CD14-positive monocyte (primary cell): ENCODE results near the gene HNRNPA2B1. TPM values are rescaled to one million over a fixed set of nuclear protein-coding genes. Genes with fewer than 3 reads are reported as not detected.
"Not testable (repeated sequence)": the region's sequence is repeated elsewhere in the genome, so short reads cannot be mapped to it uniquely, and the experiment has no call there.

Experiments
- DNase-seq, 3 donors: peaks; one replicate each; pipeline ENCODE4 v3.0.0-alpha.2; 2011 to 2022
- H2AFZ ChIP-seq: 2 replicates; pipeline ENCODE4 v1.6.0; 2012; ENCODE audit warnings: mild to moderate bottlenecking, low read depth, low read length, inconsistent platforms; ENCODE audit not compliant: insufficient read depth, poor library complexity, severe bottlenecking
- H3K27ac ChIP-seq, 2 donors: 1 replicate in 1 of 2; 2 replicates in 1 of 2; pipeline ENCODE4 v1.5.1; 2012 to 2013; ENCODE audit warnings: low read length in 2 of 2, control low read depth in 1 of 2, inconsistent platforms in 1 of 2, low read depth in 1 of 2, mild to moderate bottlenecking in 1 of 2
- H3K27me3 ChIP-seq, 2 donors: one replicate each; pipeline versions ENCODE4 v1.6.0 to v1.6.1; 2011 to 2013; ENCODE audit warnings: low read length in 2 of 2; ENCODE audit not compliant: control insufficient read depth in 2 of 2, insufficient read depth in 2 of 2
- H3K36me3 ChIP-seq, 2 donors: replicated peaks in 1 of 2; 1 replicate in 1 of 2; 2 replicates in 1 of 2; pipeline versions ENCODE4 v1.5.1 to v1.6.1; 2012 to 2013; ENCODE audit warnings: low read length in 2 of 2, control low read depth in 1 of 2, inconsistent platforms in 1 of 2, mild to moderate bottlenecking in 1 of 2; ENCODE audit not compliant: insufficient read depth in 2 of 2, control insufficient read depth in 1 of 2
- H3K4me1 ChIP-seq, 2 donors: 1 replicate in 1 of 2; 2 replicates in 1 of 2; pipeline versions ENCODE4 v1.5.1 to v1.6.1; 2012 to 2013; ENCODE audit warnings: low read length in 2 of 2, control low read depth in 1 of 2, inconsistent platforms in 1 of 2, mild to moderate bottlenecking in 1 of 2, moderate library complexity in 1 of 2; ENCODE audit not compliant: insufficient read depth in 2 of 2, control insufficient read depth in 1 of 2
- H3K4me2 ChIP-seq: replicated peaks from 2 replicates; pipeline ENCODE3; 2012; ENCODE audit warnings: low read length, moderate library complexity, mild to moderate bottlenecking; ENCODE audit not compliant: poor library complexity, severe bottlenecking; ENCODE audit errors: extremely low read depth
- H3K4me3 ChIP-seq, 3 experiments: fragments of 200-600 bp in 1 of 3; sonication (generic) in 1 of 3; replicated peaks in 1 of 3; 1 replicate in 2 of 3; 2 replicates in 1 of 3; pipeline ENCODE4 v1.5.1; 2011 to 2013; ENCODE audit warnings: low read length in 3 of 3, mild to moderate bottlenecking in 3 of 3, control low read depth in 2 of 3, low read depth in 2 of 3, inconsistent platforms in 1 of 3, moderate library complexity in 1 of 3
- H3K79me2 ChIP-seq: 2 replicates; pipeline ENCODE4 v1.6.0; 2012; ENCODE audit warnings: mild to moderate bottlenecking, control low read depth, inconsistent platforms, low read length, moderate library complexity; ENCODE audit not compliant: insufficient read depth
- H3K9ac ChIP-seq: 2 replicates; pipeline ENCODE4 v1.6.0; 2017; ENCODE audit warnings: low read length, mild to moderate bottlenecking; ENCODE audit not compliant: insufficient read depth, poor library complexity, severe bottlenecking
- H3K9me3 ChIP-seq, 2 donors: replicated peaks in 1 of 2; 1 replicate in 1 of 2; 2 replicates in 1 of 2; pipeline versions ENCODE4 v1.5.1 to v1.6.1; 2012 to 2013; ENCODE audit warnings: low read length in 2 of 2, control low read depth in 1 of 2; ENCODE audit not compliant: control insufficient read depth in 1 of 2, insufficient read depth in 1 of 2
- H4K20me1 ChIP-seq: 2 replicates; pipeline ENCODE4 v1.6.0; 2012; ENCODE audit warnings: mild to moderate bottlenecking, low read length, control low read depth, moderate library complexity; ENCODE audit not compliant: insufficient read depth
- H3K27ac Mint-ChIP-seq, 7 donors: one replicate each; pipeline ENCODE4 v1.8.0; 2020; ENCODE audit warnings: mild to moderate bottlenecking in 7 of 7, mixed read lengths in 7 of 7, moderate library complexity in 6 of 7, inconsistent platforms in 2 of 7
- H3K27me3 Mint-ChIP-seq, 3 donors: one replicate each; pipeline ENCODE4 v1.8.0; 2021 to 2022; ENCODE audit warnings: low read depth in 3 of 3, mild to moderate bottlenecking in 3 of 3, mixed read lengths in 3 of 3, moderate library complexity in 3 of 3, inconsistent platforms in 1 of 3
- H3K36me3 Mint-ChIP-seq, 2 donors: one replicate each; pipeline ENCODE4 v1.8.0; 2020; ENCODE audit warnings: mixed read lengths in 2 of 2, inconsistent platforms in 1 of 2, mild to moderate bottlenecking in 1 of 2
- H3K4me1 Mint-ChIP-seq: one replicate; pipeline ENCODE4 v1.8.0; 2020; ENCODE audit warnings: mild to moderate bottlenecking, mixed read lengths
- H3K4me3 Mint-ChIP-seq, 2 donors: one replicate each; pipeline ENCODE4 v1.8.0; 2020; ENCODE audit warnings: mild to moderate bottlenecking in 2 of 2, mixed read lengths in 2 of 2, moderate library complexity in 1 of 2
- H3K9me3 Mint-ChIP-seq, 7 donors: one replicate each; pipeline ENCODE4 v1.8.0; 2020 to 2022; ENCODE audit warnings: mixed read lengths in 7 of 7, mild to moderate bottlenecking in 6 of 7, moderate library complexity in 6 of 7, inconsistent platforms in 2 of 7
- WGBS: methylation state at CpG from one replicate; pipeline ENCODE4 v1.1.5; 2013; ENCODE audit warnings: missing lambda C conversion rate; ENCODE audit not compliant: insufficient coverage; 5-methylcytosine and 5-hydroxymethylcytosine counted together
- intact Hi-C, 2 donors: fragments of 100-400 bp; cut with micrococcal nuclease; formaldehyde crosslinking; loops; one replicate each; pipeline versions ENCODE4 v1.15.0 to v1.15.1; 2023
- polyA plus RNA-seq, 3 donors: library from polyadenylated mRNA; depleted of rRNA in 1 of 3; unstranded in 2 of 3; stranded (reverse) in 1 of 3; fragments of 300-500 nt in 2 of 3; fragments of >200 nt in 1 of 3; fragmentation: Illumina TruSeq in 2 of 3; gene quantifications; 1 replicate in 2 of 3; 2 replicates in 1 of 3; pipeline ENCODE4 v1.2.3, GENCODE V29; 2012 to 2021
- TF ChIP-seq, protein P1 (sequence below): fragments of 200-600 bp; IDR thresholded peaks from one replicate; pipeline ENCODE4 v1.8.0; 2022; ENCODE audit warnings: antibody characterized with exemption, mild to moderate bottlenecking

The HNRNPA2B1 gene
- polyA plus RNA-seq, 3 donors: 249 to 391 (median 269) TPM

- Histone ChIP-seq H3K4me2 (no peak overlapping the region), H4K20me1 (peaks cover 98% of the 10 kb centered on the region), H3K27me3 (no peaks in the 10 kb centered on the region), H3K9me3 (no peaks in the 10 kb centered on the region), H2AFZ (no peak overlapping the region), H3K4me1 (no peaks in the 10 kb centered on the region), H3K36me3 (peaks cover 21 to 27% of the 10 kb centered on the region in 2 donors), H3K9ac (no peak overlapping the region), H3K4me3 (no peak overlapping the region), H3K79me2 (peaks cover 17% of the 10 kb centered on the region), H3K27ac (no peak overlapping the region)
- TF ChIP-seq, protein P1, sequence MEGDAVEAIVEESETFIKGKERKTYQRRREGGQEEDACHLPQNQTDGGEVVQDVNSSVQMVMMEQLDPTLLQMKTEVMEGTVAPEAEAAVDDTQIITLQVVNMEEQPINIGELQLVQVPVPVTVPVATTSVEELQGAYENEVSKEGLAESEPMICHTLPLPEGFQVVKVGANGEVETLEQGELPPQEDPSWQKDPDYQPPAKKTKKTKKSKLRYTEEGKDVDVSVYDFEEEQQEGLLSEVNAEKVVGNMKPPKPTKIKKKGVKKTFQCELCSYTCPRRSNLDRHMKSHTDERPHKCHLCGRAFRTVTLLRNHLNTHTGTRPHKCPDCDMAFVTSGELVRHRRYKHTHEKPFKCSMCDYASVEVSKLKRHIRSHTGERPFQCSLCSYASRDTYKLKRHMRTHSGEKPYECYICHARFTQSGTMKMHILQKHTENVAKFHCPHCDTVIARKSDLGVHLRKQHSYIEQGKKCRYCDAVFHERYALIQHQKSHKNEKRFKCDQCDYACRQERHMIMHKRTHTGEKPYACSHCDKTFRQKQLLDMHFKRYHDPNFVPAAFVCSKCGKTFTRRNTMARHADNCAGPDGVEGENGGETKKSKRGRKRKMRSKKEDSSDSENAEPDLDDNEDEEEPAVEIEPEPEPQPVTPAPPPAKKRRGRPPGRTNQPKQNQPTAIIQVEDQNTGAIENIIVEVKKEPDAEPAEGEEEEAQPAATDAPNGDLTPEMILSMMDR: no peak
- no peak for DNase-seq
- Mint-ChIP-seq H3K4me3 (no peak overlapping the region), H3K27me3 (no peaks in the 10 kb centered on the region), H3K36me3 (peaks cover 17 to 35% of the 10 kb centered on the region in 2 donors), H3K27ac (peak overlapping the region in 3 of 7 donors; percentile 62 to 82 (median 63)), H3K9me3 (no peaks in the 10 kb centered on the region), H3K4me1 (peaks cover 30% of the 10 kb centered on the region)
- no CpG with 5 or more reads among the region's 1 CpG for WGBS
- intact Hi-C loops: no loop called here
Measured at GRCh38 chr7:26185844-26186180, 14.7 kb downstream of the HNRNPA2B1 start.

DNA sequence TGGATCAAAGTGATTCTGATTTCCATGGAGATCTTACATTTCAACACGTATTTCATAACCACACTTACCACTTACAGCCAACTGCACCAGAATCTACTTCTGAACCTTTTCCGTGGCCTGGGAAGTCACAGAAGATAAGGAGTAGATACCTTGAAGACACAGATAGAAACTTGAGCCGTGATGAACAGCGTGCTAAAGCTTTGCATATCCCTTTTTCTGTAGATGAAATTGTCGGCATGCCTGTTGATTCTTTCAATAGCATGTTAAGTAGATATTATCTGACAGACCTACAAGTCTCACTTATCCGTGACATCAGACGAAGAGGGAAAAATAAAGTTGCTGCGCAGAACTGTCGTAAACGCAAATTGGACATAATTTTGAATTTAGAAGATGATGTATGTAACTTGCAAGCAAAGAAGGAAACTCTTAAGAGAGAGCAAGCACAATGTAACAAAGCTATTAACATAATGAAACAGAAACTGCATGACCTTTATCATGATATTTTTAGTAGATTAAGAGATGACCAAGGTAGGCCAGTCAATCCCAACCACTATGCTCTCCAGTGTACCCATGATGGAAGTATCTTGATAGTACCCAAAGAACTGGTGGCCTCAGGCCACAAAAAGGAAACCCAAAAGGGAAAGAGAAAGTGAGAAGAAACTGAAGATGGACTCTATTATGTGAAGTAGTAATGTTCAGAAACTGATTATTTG lies 15.3 kb downstream of the HNRNPA2B1 start:
- Histone ChIP-seq H4K20me1 (peaks cover 94% of the 10 kb centered on the region), H3K4me1 (no peaks in the 10 kb centered on the region), H3K36me3 (peaks cover 16 to 22% of the 10 kb centered on the region in 2 donors), H3K79me2 (peaks cover 11% of the 10 kb centered on the region), H3K27ac (no peak overlapping the region), H3K4me3 (no peak overlapping the region), H3K27me3 (no peaks in the 10 kb centered on the region), H3K9ac (no peak overlapping the region), H3K4me2 (no peak overlapping the region), H2AFZ (no peak overlapping the region), H3K9me3 (no peaks in the 10 kb centered on the region)
- intact Hi-C loops: no loop called here
- no peaks in the 10 kb centered on the region for H3K9me3 Mint-ChIP-seq
- H3K27ac Mint-ChIP-seq: peak overlapping the region in 5 of 7 donors; percentile 23 to 82 (median 63)
- no peaks in the 10 kb centered on the region for H3K27me3 Mint-ChIP-seq
- no peak for DNase-seq
- no peak overlapping the region for H3K4me3 Mint-ChIP-seq
- WGBS: 80% methylated on average over 1 of the region's 10 CpGs
- H3K4me1 Mint-ChIP-seq: peaks cover 29% of the 10 kb centered on the region
- H3K36me3 Mint-ChIP-seq: peaks cover 11 to 30% of the 10 kb centered on the region in 2 donors
- TF ChIP-seq, protein P1: no peak

DNA sequence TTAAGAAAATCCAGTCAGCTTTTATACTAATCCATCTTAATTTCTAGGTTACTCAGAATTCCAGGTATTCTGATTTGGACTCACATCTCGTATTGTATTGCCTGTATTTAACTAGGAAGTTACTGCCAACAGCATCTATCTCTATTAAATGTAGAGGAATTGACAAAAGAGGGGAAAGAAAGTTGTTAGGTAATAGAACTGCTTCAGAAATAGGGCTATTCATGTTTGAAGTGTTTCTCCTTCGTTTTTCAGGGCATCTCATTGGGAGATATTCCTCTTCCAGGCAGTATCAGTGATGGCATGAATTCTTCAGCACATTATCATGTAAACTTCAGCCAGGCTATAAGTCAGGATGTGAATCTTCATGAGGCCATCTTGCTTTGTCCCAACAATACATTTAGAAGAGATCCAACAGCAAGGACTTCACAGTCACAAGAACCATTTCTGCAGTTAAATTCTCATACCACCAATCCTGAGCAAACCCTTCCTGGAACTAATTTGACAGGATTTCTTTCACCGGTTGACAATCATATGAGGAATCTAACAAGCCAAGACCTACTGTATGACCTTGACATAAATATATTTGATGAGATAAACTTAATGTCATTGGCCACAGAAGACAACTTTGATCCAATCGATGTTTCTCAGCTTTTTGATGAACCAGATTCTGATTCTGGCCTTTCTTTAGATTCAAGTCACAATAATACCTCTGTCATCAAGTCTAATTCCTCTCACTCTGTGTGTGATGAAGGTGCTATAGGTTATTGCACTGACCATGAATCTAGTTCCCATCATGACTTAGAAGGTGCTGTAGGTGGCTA lies 16.1 kb downstream of the HNRNPA2B1 start:
- H3K27me3 ChIP-seq, H3K4me3 ChIP-seq, H3K27ac ChIP-seq, intact Hi-C loops, H3K79me2 ChIP-seq, H2AFZ ChIP-seq, H3K9me3 Mint-ChIP-seq, H3K9me3 ChIP-seq, H3K9ac ChIP-seq, H3K4me1 ChIP-seq, H3K4me3 Mint-ChIP-seq, DNase-seq, H3K27me3 Mint-ChIP-seq, H3K4me2 ChIP-seq: not testable (repeated sequence)
- no CpG with 5 or more reads among the region's 4 CpGs for WGBS
- Mint-ChIP-seq H3K4me1 (peaks cover 29% of the 10 kb centered on the region), H3K36me3 (peaks cover 6 to 23% of the 10 kb centered on the region in 2 donors), H3K27ac (peak overlapping the region in 2 of 7 donors; percentile 33 to 57)
- H3K36me3 ChIP-seq: peaks cover 8 to 14% of the 10 kb centered on the region in 2 donors
- H4K20me1 ChIP-seq: peaks cover 91% of the 10 kb centered on the region
